Daoy (cell line): ENCODE measurements around the gene LHFPL3. TPM values are rescaled to one million over a fixed set of nuclear protein-coding genes. Genes with fewer than 3 reads are reported as not detected.
A peak's percentile ranks its signal among the peaks of the same experiment; 100 is the strongest.
"Not testable (repeated sequence)": the region's sequence is repeated elsewhere in the genome, so short reads cannot be mapped to it uniquely, and the experiment has no call there.

Experiments
- DNase-seq: peaks from one replicate; pipeline ENCODE4 v3.0.0-alpha.2; 2015; ENCODE audit warnings: low read depth
- total RNA-seq: library from RNA; depleted of rRNA; stranded (reverse); fragments of >200 nt; shearing (Covaris generic); gene quantifications from 2 replicates; pipeline ENCODE4 v1.2.3, GENCODE V29; 2014; rRNA removed

Gene LHFPL3
- total RNA-seq, 1 experiment from 2014 or later: 0.06 TPM

GRCh38 chr7:104931181-104931781 lies 602.9 kb downstream of the LHFPL3 start:
- DNase-seq: no peak

- DNase-seq: no peak
These were observed 604.6 kb downstream of the LHFPL3 start for GRCh38 chr7:104933022-104933421.

GRCh38 chr7:104933521-104933988 lies 605.2 kb downstream of the LHFPL3 start:
- DNase-seq: no peak

- DNase-seq: no peak
These were observed 606.3 kb downstream of the LHFPL3 start for GRCh38 chr7:104934665-104935064.

GRCh38 chr7:104935276-104935675 lies 606.9 kb downstream of the LHFPL3 start:
- no peak for DNase-seq

GRCh38 chr7:104936546-104936945 lies 608.1 kb downstream of the LHFPL3 start:
- no peak for DNase-seq

GRCh38 chr7:104937489-104937888 lies 609.1 kb downstream of the LHFPL3 start:
- not testable (repeated sequence) for DNase-seq

- DNase-seq: no peak
These were observed 610.5 kb downstream of the LHFPL3 start for GRCh38 chr7:104938741-104939390.

- DNase-seq: no peak
These were observed 611.8 kb downstream of the LHFPL3 start for GRCh38 chr7:104940023-104940710.

GRCh38 chr7:104943502-104944343 lies 615.3 kb downstream of the LHFPL3 start:
- DNase-seq: peak; percentile 97

- no peak for DNase-seq
These were observed 617.2 kb downstream of the LHFPL3 start for GRCh38 chr7:104945599-104945956.

GRCh38 chr7:104946338-104946737 lies 617.9 kb downstream of the LHFPL3 start:
- DNase-seq: peak; percentile 38

- no peak for DNase-seq
These were observed 621.6 kb downstream of the LHFPL3 start for GRCh38 chr7:104950006-104950405.

- no peak for DNase-seq
These were observed 622.4 kb downstream of the LHFPL3 start for GRCh38 chr7:104950754-104951153.

- no peak for DNase-seq
These were observed 623.1 kb downstream of the LHFPL3 start for GRCh38 chr7:104951546-104951945.

- no peak for DNase-seq
These were observed 626.9 kb downstream of the LHFPL3 start for GRCh38 chr7:104955276-104955675.

Other genes starting within 250 kb of the LHFPL3 start
- gene ORC5, start 120.6 kb upstream of the LHFPL3 start, total RNA-seq: 94.9 and 98.7 TPM in 2 replicates